K562 (cell line): ENCODE measurements around the gene KCNH2. TPM values are rescaled to one million over a fixed set of nuclear protein-coding genes. Genes with fewer than 3 reads are reported as not detected.

Experiments used
- CBFB ChIP-seq: sonication (generic); formaldehyde crosslinking; IDR thresholded peaks from 2 replicates; pipeline ENCODE4 v1.4.0; 2020; ENCODE audit warnings: mild to moderate bottlenecking, missing genetic modification reagents
- HMG20A ChIP-seq: fragments of 450-650 bp; formaldehyde crosslinking; conservative IDR thresholded peaks from 2 replicates; pipeline ENCODE4 v1.4.0; 2020; ENCODE audit warnings: mild to moderate bottlenecking, mixed read lengths
- JUN ChIP-seq, 2 experiments: sonication (generic) in 1 of 2; formaldehyde crosslinking in 1 of 2; IDR thresholded peaks; 2 replicates each; pipeline versions ENCODE4 v1.6.1 to v1.8.0; 2012 to 2022; ENCODE audit warnings: borderline replicate concordance in 2 of 2, mild to moderate bottlenecking in 2 of 2, improper control_type of control experiment in 1 of 2, low read depth in 1 of 2, low read length in 1 of 2, missing genetic modification reagents in 1 of 2
- KLF13 ChIP-seq: fragments of 450-650 bp; IDR thresholded peaks from 2 replicates; pipeline ENCODE4 v1.6.1; 2016; ENCODE audit warnings: missing genetic modification characterization, low read depth, mild to moderate bottlenecking, missing compliant biosample characterization, moderate library complexity, borderline replicate concordance
- MTA2 ChIP-seq: fragments of 450-650 bp; IDR thresholded peaks from 2 replicates; pipeline ENCODE4 v1.6.1; 2016; ENCODE audit warnings: low read depth
- PCBP2 ChIP-seq: fragments of 200-400 bp; formaldehyde crosslinking; IDR thresholded peaks from 2 replicates; pipeline ENCODE4 v1.6.1; 2018; ENCODE audit warnings: low read length, low read depth, mild to moderate bottlenecking, moderate library complexity; ENCODE audit not compliant: poor library complexity, severe bottlenecking
- RHOXF2B ChIP-seq: fragments of 250-450 bp; sonication (Bioruptor Pico); conservative IDR thresholded peaks from 2 replicates; pipeline ENCODE4 v1.5.1; 2021
- UBTF ChIP-seq, 2 experiments: IDR thresholded peaks; 2 replicates each; pipeline ENCODE4 v1.6.1; 2012; ENCODE audit warnings: improper control_type of control experiment in 2 of 2, low read depth in 2 of 2, low read length in 2 of 2, borderline replicate concordance in 1 of 2
- ZNF699 ChIP-seq: fragments of 250-450 bp; sonication (Bioruptor Pico); IDR thresholded peaks from 2 replicates; pipeline ENCODE4 v1.8.0; 2021; ENCODE audit warnings: mild to moderate bottlenecking, moderate library complexity; ENCODE audit not compliant: insufficient replicate concordance
- polyA plus RNA-seq, 8 experiments: library from polyadenylated mRNA; depleted of rRNA in 4 of 8; stranded (reverse) in 5 of 8; unstranded in 3 of 8; fragments of >200 nt; fragmentation: Nextera tagmentation in 2 of 8; fragmentation: Illumina TruSeq in 1 of 8; extraction: Ambion mirVana in 2 of 8; extraction: Trizol in 1 of 8; gene quantifications; 2 replicates each; pipeline versions ENCODE4 v1.2.1 to v1.2.3, GENCODE V29; 2011 to 2014; ENCODE audit warnings: inconsistent platforms in 1 of 8, missing spikeins in 1 of 8
- total RNA-seq, 7 experiments: library from RNA; depleted of rRNA in 6 of 7; stranded (reverse); fragments of >200 nt in 6 of 7; fragmentation: Illumina TruSeq in 2 of 7; extraction: Trizol in 2 of 7; gene quantifications; 2 replicates each; pipeline versions ENCODE4 v1.2.1 to v1.2.3, GENCODE V29; 2011 to 2021; ENCODE audit warnings: low replicate concordance in 1 of 7
- TF ChIP-seq, protein P1 (sequence below): fragments of 200-800 bp; sonication (Bioruptor generic); IDR thresholded peaks from 2 replicates; pipeline ENCODE4 v1.6.1; 2016; ENCODE audit warnings: missing genetic modification characterization, missing compliant biosample characterization
- TF ChIP-seq, protein P2 (sequence below): fragments of 450-650 bp; IDR thresholded peaks from 2 replicates; pipeline ENCODE4 v1.6.1; 2016; ENCODE audit warnings: mild to moderate bottlenecking

The KCNH2 gene
- total and polyA plus RNA-seq, 9 of the 15 experiments (the other 6 are each of a cell fraction or from before 2014, with no cell fraction given) = 18.1 to 368 (median 218) TPM

- no peak for TF ChIP-seq ZNF699
- TF ChIP-seq, protein P1, sequence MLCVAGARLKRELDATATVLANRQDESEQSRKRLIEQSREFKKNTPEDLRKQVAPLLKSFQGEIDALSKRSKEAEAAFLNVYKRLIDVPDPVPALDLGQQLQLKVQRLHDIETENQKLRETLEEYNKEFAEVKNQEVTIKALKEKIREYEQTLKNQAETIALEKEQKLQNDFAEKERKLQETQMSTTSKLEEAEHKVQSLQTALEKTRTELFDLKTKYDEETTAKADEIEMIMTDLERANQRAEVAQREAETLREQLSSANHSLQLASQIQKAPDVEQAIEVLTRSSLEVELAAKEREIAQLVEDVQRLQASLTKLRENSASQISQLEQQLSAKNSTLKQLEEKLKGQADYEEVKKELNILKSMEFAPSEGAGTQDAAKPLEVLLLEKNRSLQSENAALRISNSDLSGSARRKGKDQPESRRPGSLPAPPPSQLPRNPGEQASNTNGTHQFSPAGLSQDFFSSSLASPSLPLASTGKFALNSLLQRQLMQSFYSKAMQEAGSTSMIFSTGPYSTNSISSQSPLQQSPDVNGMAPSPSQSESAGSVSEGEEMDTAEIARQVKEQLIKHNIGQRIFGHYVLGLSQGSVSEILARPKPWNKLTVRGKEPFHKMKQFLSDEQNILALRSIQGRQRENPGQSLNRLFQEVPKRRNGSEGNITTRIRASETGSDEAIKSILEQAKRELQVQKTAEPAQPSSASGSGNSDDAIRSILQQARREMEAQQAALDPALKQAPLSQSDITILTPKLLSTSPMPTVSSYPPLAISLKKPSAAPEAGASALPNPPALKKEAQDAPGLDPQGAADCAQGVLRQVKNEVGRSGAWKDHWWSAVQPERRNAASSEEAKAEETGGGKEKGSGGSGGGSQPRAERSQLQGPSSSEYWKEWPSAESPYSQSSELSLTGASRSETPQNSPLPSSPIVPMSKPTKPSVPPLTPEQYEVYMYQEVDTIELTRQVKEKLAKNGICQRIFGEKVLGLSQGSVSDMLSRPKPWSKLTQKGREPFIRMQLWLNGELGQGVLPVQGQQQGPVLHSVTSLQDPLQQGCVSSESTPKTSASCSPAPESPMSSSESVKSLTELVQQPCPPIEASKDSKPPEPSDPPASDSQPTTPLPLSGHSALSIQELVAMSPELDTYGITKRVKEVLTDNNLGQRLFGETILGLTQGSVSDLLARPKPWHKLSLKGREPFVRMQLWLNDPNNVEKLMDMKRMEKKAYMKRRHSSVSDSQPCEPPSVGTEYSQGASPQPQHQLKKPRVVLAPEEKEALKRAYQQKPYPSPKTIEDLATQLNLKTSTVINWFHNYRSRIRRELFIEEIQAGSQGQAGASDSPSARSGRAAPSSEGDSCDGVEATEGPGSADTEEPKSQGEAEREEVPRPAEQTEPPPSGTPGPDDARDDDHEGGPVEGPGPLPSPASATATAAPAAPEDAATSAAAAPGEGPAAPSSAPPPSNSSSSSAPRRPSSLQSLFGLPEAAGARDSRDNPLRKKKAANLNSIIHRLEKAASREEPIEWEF = no peak; the same call in 1 of the 2 replicates
- peak; percentile 45; the same call in 1 of the 2 replicates for TF ChIP-seq JUN (IDR thresholded peaks at IDR 0.05; ENCODE audit: borderline replicate concordance, low read depth, low read length)
- TF ChIP-seq JUN (CRISPR knock-in tag; IDR thresholded peaks at IDR 0.05; ENCODE audit: borderline replicate concordance) = no peak
- peak; percentile 66; the same call in 1 of the 2 replicates for TF ChIP-seq CBFB (CRISPR knock-in tag)
- peak in 1 of 2 experiments; percentile 56; a peak in 2 of 4 replicates for TF ChIP-seq UBTF (IDR thresholded peaks at IDR 0.05; ENCODE audit: borderline replicate concordance in 1 of 2, low read depth in 2 of 2, low read length in 2 of 2)
- 0 out of 2 replicates have a peak, but pooled peaks have one; percentile 16 for TF ChIP-seq KLF13 (tag)
- no peak for TF ChIP-seq PCBP2
- TF ChIP-seq, protein P2, sequence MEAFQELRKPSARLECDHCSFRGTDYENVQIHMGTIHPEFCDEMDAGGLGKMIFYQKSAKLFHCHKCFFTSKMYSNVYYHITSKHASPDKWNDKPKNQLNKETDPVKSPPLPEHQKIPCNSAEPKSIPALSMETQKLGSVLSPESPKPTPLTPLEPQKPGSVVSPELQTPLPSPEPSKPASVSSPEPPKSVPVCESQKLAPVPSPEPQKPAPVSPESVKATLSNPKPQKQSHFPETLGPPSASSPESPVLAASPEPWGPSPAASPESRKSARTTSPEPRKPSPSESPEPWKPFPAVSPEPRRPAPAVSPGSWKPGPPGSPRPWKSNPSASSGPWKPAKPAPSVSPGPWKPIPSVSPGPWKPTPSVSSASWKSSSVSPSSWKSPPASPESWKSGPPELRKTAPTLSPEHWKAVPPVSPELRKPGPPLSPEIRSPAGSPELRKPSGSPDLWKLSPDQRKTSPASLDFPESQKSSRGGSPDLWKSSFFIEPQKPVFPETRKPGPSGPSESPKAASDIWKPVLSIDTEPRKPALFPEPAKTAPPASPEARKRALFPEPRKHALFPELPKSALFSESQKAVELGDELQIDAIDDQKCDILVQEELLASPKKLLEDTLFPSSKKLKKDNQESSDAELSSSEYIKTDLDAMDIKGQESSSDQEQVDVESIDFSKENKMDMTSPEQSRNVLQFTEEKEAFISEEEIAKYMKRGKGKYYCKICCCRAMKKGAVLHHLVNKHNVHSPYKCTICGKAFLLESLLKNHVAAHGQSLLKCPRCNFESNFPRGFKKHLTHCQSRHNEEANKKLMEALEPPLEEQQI = no peak
- peak; percentile 19; the same call in 1 of the 2 replicates for TF ChIP-seq MTA2
- TF ChIP-seq HMG20A (CRISPR knock-in tag) = no peak
- 0 out of 2 replicates have a peak, but pooled peaks have one; percentile 45 for TF ChIP-seq RHOXF2B (CRISPR knock-in tag)
These were observed 15.3 kb downstream of the KCNH2 start (continued) for GRCh38 chr7:150962553-150963399.
